B cell (primary cell): ENCODE measurements around the gene CEP112.

Experiments
- EZH2 ChIP-seq: IDR thresholded peaks from 2 replicates; pipeline ENCODE4 v1.6.1; 2012; ENCODE audit warnings: borderline replicate concordance, low read depth, mild to moderate bottlenecking, moderate library complexity, low read length; ENCODE audit not compliant: insufficient read depth, poor library complexity, severe bottlenecking
- TF ChIP-seq, protein P1 (sequence below): fragments of 200-600 bp; IDR thresholded peaks from one replicate; pipeline ENCODE4 v1.8.0; 2022; ENCODE audit warnings: antibody characterized with exemption, mild to moderate bottlenecking

DNA sequence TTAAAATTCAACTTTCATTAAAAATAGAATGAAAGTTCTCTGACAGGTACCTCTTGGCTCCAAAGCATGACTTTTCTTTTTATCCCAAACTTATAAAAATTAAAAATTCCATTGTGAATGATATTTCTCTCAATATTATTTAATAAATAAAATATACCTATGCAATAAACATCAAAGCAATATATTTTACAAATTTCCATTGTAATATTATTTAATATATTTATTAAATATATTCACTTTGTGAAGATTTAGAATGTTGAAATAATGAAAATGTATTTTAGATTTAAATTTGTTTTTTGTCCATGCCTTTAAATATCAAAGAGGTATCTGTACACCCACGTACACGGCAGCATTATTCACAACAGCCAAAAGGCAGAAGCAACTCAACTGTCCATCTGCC, 147.8 kb downstream of the CEP112 start:
- TF ChIP-seq, protein P1, sequence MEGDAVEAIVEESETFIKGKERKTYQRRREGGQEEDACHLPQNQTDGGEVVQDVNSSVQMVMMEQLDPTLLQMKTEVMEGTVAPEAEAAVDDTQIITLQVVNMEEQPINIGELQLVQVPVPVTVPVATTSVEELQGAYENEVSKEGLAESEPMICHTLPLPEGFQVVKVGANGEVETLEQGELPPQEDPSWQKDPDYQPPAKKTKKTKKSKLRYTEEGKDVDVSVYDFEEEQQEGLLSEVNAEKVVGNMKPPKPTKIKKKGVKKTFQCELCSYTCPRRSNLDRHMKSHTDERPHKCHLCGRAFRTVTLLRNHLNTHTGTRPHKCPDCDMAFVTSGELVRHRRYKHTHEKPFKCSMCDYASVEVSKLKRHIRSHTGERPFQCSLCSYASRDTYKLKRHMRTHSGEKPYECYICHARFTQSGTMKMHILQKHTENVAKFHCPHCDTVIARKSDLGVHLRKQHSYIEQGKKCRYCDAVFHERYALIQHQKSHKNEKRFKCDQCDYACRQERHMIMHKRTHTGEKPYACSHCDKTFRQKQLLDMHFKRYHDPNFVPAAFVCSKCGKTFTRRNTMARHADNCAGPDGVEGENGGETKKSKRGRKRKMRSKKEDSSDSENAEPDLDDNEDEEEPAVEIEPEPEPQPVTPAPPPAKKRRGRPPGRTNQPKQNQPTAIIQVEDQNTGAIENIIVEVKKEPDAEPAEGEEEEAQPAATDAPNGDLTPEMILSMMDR, result no peak
- TF ChIP-seq EZH2, result no peak
